Measurements from ENCODE around the gene INPP4A. TPM values are rescaled to one million over a fixed set of nuclear protein-coding genes. Genes with fewer than 3 reads are reported as not detected.

Gene INPP4A
- total and polyA plus RNA-seq, 10 of the 15 experiments (the other 5 are each of a cell fraction or from before 2014, with no cell fraction given), result 4.7 to 62.3 (median 36.9) TPM

- ATAC-seq (no peak), FAIRE-seq (no peak), DNase-seq (ENCODE audit: low read depth, low spot score) (no peak)
- TF ChIP-seq FOS (IDR thresholded peaks at IDR 0.05; ENCODE audit: borderline replicate concordance, extremely low read depth, insufficient read length) (no peak), SMAD5 (IDR thresholded peaks at IDR 0.05; ENCODE audit: low read depth) (no peak), ZZZ3 (IDR thresholded peaks at IDR 0.05; ENCODE audit: control insufficient read depth, insufficient read length, low read depth) (no peak), TBL1XR1 (IDR thresholded peaks at IDR 0.05; ENCODE audit: low read depth, low read length) (no peak), KAT2A (conservative IDR thresholded peaks at IDR 0.05; ENCODE audit: control insufficient read depth, low read depth, low read length) (no peak)
- Histone ChIP-seq H3K4me2 (ENCODE audit: control insufficient read depth, insufficient read depth) (no peak overlapping the region), H2AFZ (ENCODE audit: control insufficient read depth, low read depth, low read length) (no peak overlapping the region), H3K4me1 (ENCODE audit: control insufficient read depth, insufficient read depth, low read length) (no peaks in the 10 kb centered on the region), H4K20me1 (ENCODE audit: control insufficient read depth, insufficient read depth) (no peaks in the 10 kb centered on the region), H3K27ac (ENCODE audit: control insufficient read depth, insufficient read depth) (no peak overlapping the region), H3K27me3 (replicated peaks in 1 of 2; ENCODE audit: control insufficient read depth in 2 of 2, insufficient read depth in 2 of 2, low read length in 1 of 2) (no peaks in the 10 kb centered on the region), H3K4me3 (no peak overlapping the region), H3K79me2 (ENCODE audit: control insufficient read depth, insufficient read depth, low read length) (no peaks in the 10 kb centered on the region), H3K9me3 (replicated peaks; ENCODE audit: control insufficient read depth, insufficient read depth, low read length) (no peaks in the 10 kb centered on the region), H3K9ac (ENCODE audit: control insufficient read depth, insufficient read depth, low read length) (no peak overlapping the region), H3K36me3 (ENCODE audit: control insufficient read depth in 2 of 2, insufficient read depth in 2 of 2, low read length in 1 of 2) (peaks cover 8 to 10% of the 10 kb centered on the region in 2 experiments)
- no TSS peak for BruUV-seq (replicated peaks)
- in situ Hi-C loops (cut with MboI), result no loop called here
- 77% methylated on average over 6 of the region's 6 CpGs for WGBS (ENCODE audit: insufficient coverage, insufficient replicate concordance, low lambda C conversion rate, missing lambda C conversion rate)
- ChIA-PET SMC1A (ENCODE audit: uncharacterized antibody, unreplicated experiment) (interaction anchor here (1.0 to 2.0 kb wide), 6 partner anchors 15 to 814 kb away, joined by 3 to 5 read pairs (median 4); no protein-coding TSS in a partner anchor), CTCF (interaction anchor here (1.4 kb wide), 1 partner anchor 36 kb away, joined by 4 read pairs; no protein-coding TSS in a partner anchor), POLR2A (interaction anchor here (0.6 kb wide), 1 partner anchor 942 kb away, joined by 3 read pairs; no protein-coding TSS in a partner anchor), RAD21 (ENCODE audit: unreplicated experiment) (no interaction called here)
- intact Hi-C loops (cut with micrococcal nuclease; ENCODE audit: unreplicated experiment), result no loop called here
Measured at GRCh38 chr2:98532756-98533155, 88.1 kb downstream of the INPP4A start.

- WGBS (ENCODE audit: insufficient coverage, insufficient replicate concordance, low lambda C conversion rate, missing lambda C conversion rate), result 100% methylated on average over 1 of the region's 1 CpG
- no peak overlapping the region for H2AFZ ChIP-seq (ENCODE audit: control insufficient read depth, low read depth, low read length)
- H3K79me2 ChIP-seq (ENCODE audit: control insufficient read depth, insufficient read depth, low read length), result no peaks in the 10 kb centered on the region
- BruUV-seq (replicated peaks), result no TSS peak
- ChIA-PET SMC1A (ENCODE audit: uncharacterized antibody, unreplicated experiment) (interaction anchor here (1.0 to 2.0 kb wide), 5 partner anchors 14 to 87 kb away, joined by 3 to 4 read pairs (median 3); no protein-coding TSS in a partner anchor), POLR2A (interaction anchor here (0.5 kb wide), 1 partner anchor 104 kb away, joined by 8 read pairs; no protein-coding TSS in a partner anchor), RAD21 (ENCODE audit: unreplicated experiment) (no interaction called here), CTCF (interaction anchor here (1.1 to 1.4 kb wide), 2 partner anchors 10 to 35 kb away, joined by 3 to 4 read pairs; no protein-coding TSS in a partner anchor)
- FAIRE-seq, result no peak
- H3K9ac ChIP-seq (ENCODE audit: control insufficient read depth, insufficient read depth, low read length), result no peak overlapping the region
- intact Hi-C loops (cut with micrococcal nuclease; ENCODE audit: unreplicated experiment), result no loop called here
- in situ Hi-C loops (cut with MboI), result no loop called here
- no peaks in the 10 kb centered on the region for H4K20me1 ChIP-seq (ENCODE audit: control insufficient read depth, insufficient read depth)
- no peaks in the 10 kb centered on the region for H3K4me1 ChIP-seq (ENCODE audit: control insufficient read depth, insufficient read depth, low read length)
- H3K4me3 ChIP-seq, result no peak overlapping the region
- ATAC-seq, result no peak
- H3K27ac ChIP-seq (ENCODE audit: control insufficient read depth, insufficient read depth), result no peak overlapping the region
- no peak for DNase-seq (ENCODE audit: low read depth, low spot score)
- peaks cover 11 to 15% of the 10 kb centered on the region in 2 experiments for H3K36me3 ChIP-seq (ENCODE audit: control insufficient read depth in 2 of 2, insufficient read depth in 2 of 2, low read length in 1 of 2)
- no peaks in the 10 kb centered on the region for H3K9me3 ChIP-seq (replicated peaks; ENCODE audit: control insufficient read depth, insufficient read depth, low read length)
- H3K27me3 ChIP-seq (replicated peaks in 1 of 2; ENCODE audit: control insufficient read depth in 2 of 2, insufficient read depth in 2 of 2, low read length in 1 of 2), result no peaks in the 10 kb centered on the region
- no peak overlapping the region for H3K4me2 ChIP-seq (ENCODE audit: control insufficient read depth, insufficient read depth)
- TF ChIP-seq KLF5 (IDR thresholded peaks at IDR 0.05; ENCODE audit: partially characterized antibody), result no peak
- no peak for TF ChIP-seq TAF1 (IDR thresholded peaks at IDR 0.05; ENCODE audit: borderline replicate concordance, low read depth, low read length)
- TF ChIP-seq CBX5 (IDR thresholded peaks at IDR 0.05; ENCODE audit: low read depth), result no peak
- no peak for TF ChIP-seq ASH2L (IDR thresholded peaks at IDR 0.05; ENCODE audit: borderline replicate concordance, low read depth)
- TF ChIP-seq ETV6 (conservative IDR thresholded peaks at IDR 0.05 in 1 of 2, IDR thresholded peaks at IDR 0.05 in 1 of 2; ENCODE audit: borderline replicate concordance in 1 of 2, low read depth in 1 of 2), result no peak
- TF ChIP-seq BCLAF1 (IDR thresholded peaks at IDR 0.05), result no peak
- no peak for TF ChIP-seq NFIC (IDR thresholded peaks at IDR 0.05; ENCODE audit: low read depth, low read length)
- TF ChIP-seq GATAD2B (conservative IDR thresholded peaks at IDR 0.05; ENCODE audit: low read depth), result no peak
- no peak for TF ChIP-seq NR2F1 (conservative IDR thresholded peaks at IDR 0.05)
- TF ChIP-seq MEF2B (IDR thresholded peaks at IDR 0.05; ENCODE audit: partially characterized antibody, poor library complexity, severe bottlenecking), result no peak
- no peak for TF ChIP-seq ZNF217 (IDR thresholded peaks at IDR 0.05)
- TF ChIP-seq HCFC1 (IDR thresholded peaks at IDR 0.05; ENCODE audit: low read length), result no peak
Measured at GRCh38 chr2:98533547-98533946, 88.9 kb downstream of the INPP4A start.

Data from GM12878 (cell line).